ENCODE data around the gene ST6GALNAC3. TPM values are rescaled to one million over a fixed set of nuclear protein-coding genes. Genes with fewer than 3 reads are reported as not detected.

ST6GALNAC3 gene
- total and polyA plus RNA-seq, 2 donors: 1.2 to 1.8 TPM

- Histone ChIP-seq H3K27me3 (ENCODE audit: control insufficient read depth in 2 of 2, insufficient read depth in 1 of 2, low read length in 1 of 2) (no peaks in the 10 kb centered on the region), H3K4me3 (ENCODE audit: low read length in 2 of 2) (no peak overlapping the region), H3K27ac (ENCODE audit: low read depth in 1 of 2, low read length in 1 of 2) (no peak overlapping the region), H3K36me3 (ENCODE audit: control insufficient read depth in 2 of 2, insufficient read depth in 2 of 2, low read length in 1 of 2) (no peaks in the 10 kb centered on the region), H3K4me1 (ENCODE audit: control insufficient read depth in 2 of 2, insufficient read depth in 2 of 2, low read length in 2 of 2) (no peaks in the 10 kb centered on the region), H3K9me3 (ENCODE audit: control insufficient read depth in 2 of 2, insufficient read depth in 1 of 2, low read length in 1 of 2) (no peaks in the 10 kb centered on the region)
- no peak for DNase-seq (ENCODE audit: low read depth in 6 of 9, low spot score in 9 of 9)
- WGBS: 74% methylated on average over 5 of the region's 5 CpGs
Measured at GRCh38 chr1:76302711-76303339, 228.3 kb downstream of the ST6GALNAC3 start.

GRCh38 chr1:76303340-76303717 is 228.8 kb downstream of the ST6GALNAC3 start:
- Histone ChIP-seq H3K27me3 (ENCODE audit: control insufficient read depth in 2 of 2, insufficient read depth in 1 of 2, low read length in 1 of 2) (no peaks in the 10 kb centered on the region), H3K4me1 (ENCODE audit: control insufficient read depth in 2 of 2, insufficient read depth in 2 of 2, low read length in 2 of 2) (no peaks in the 10 kb centered on the region), H3K9me3 (ENCODE audit: control insufficient read depth in 2 of 2, insufficient read depth in 1 of 2, low read length in 1 of 2) (no peaks in the 10 kb centered on the region), H3K36me3 (ENCODE audit: control insufficient read depth in 2 of 2, insufficient read depth in 2 of 2, low read length in 1 of 2) (no peaks in the 10 kb centered on the region), H3K27ac (ENCODE audit: low read depth in 1 of 2, low read length in 1 of 2) (no peak overlapping the region), H3K4me3 (ENCODE audit: low read length in 2 of 2) (no peak overlapping the region)
- DNase-seq (ENCODE audit: low read depth in 6 of 9, low spot score in 9 of 9): no peak
- 92% methylated on average over 3 of the region's 3 CpGs for WGBS

GRCh38 chr1:76313304-76313703 is 238.8 kb downstream of the ST6GALNAC3 start:
- Histone ChIP-seq H3K4me1 (ENCODE audit: control insufficient read depth in 2 of 2, insufficient read depth in 2 of 2, low read length in 2 of 2) (peaks cover 0 to 4% of the 10 kb centered on the region in 2 donors), H3K4me3 (ENCODE audit: low read length in 2 of 2) (no peak overlapping the region), H3K36me3 (ENCODE audit: control insufficient read depth in 2 of 2, insufficient read depth in 2 of 2, low read length in 1 of 2) (no peaks in the 10 kb centered on the region), H3K27me3 (ENCODE audit: control insufficient read depth in 2 of 2, insufficient read depth in 1 of 2, low read length in 1 of 2) (no peaks in the 10 kb centered on the region), H3K27ac (ENCODE audit: low read depth in 1 of 2, low read length in 1 of 2) (no peak overlapping the region), H3K9me3 (ENCODE audit: control insufficient read depth in 2 of 2, insufficient read depth in 1 of 2, low read length in 1 of 2) (no peaks in the 10 kb centered on the region)
- 96% methylated on average over 1 of the region's 1 CpG for WGBS
- no peak for DNase-seq (ENCODE audit: low read depth in 6 of 9, low spot score in 9 of 9)

- 93% methylated on average over 2 of the region's 2 CpGs for WGBS
Measured at GRCh38 chr1:76314730-76315129, 240.2 kb downstream of the ST6GALNAC3 start.

GRCh38 chr1:76317299-76317900 is 242.9 kb downstream of the ST6GALNAC3 start:
- DNase-seq (ENCODE audit: low read depth in 6 of 9, low spot score in 9 of 9): no peak
- WGBS: over 99% methylated on average over 2 of the region's 2 CpGs
- H3K4me1 ChIP-seq (ENCODE audit: control insufficient read depth in 2 of 2, insufficient read depth in 2 of 2, low read length in 2 of 2): peaks cover 0 to 4% of the 10 kb centered on the region in 2 donors
- H3K27ac ChIP-seq (ENCODE audit: low read depth in 1 of 2, low read length in 1 of 2): no peak overlapping the region
- H3K9me3 ChIP-seq (ENCODE audit: control insufficient read depth in 2 of 2, insufficient read depth in 1 of 2, low read length in 1 of 2): no peaks in the 10 kb centered on the region
- H3K27me3 ChIP-seq (ENCODE audit: control insufficient read depth in 2 of 2, insufficient read depth in 1 of 2, low read length in 1 of 2): no peaks in the 10 kb centered on the region
- no peak overlapping the region for H3K4me3 ChIP-seq (ENCODE audit: low read length in 2 of 2)
- no peaks in the 10 kb centered on the region for H3K36me3 ChIP-seq (ENCODE audit: control insufficient read depth in 2 of 2, insufficient read depth in 2 of 2, low read length in 1 of 2)

More at GRCh38 chr1:76314730-76315129, 240.2 kb downstream of the ST6GALNAC3 start:
- Histone ChIP-seq H3K36me3 (ENCODE audit: control insufficient read depth in 2 of 2, insufficient read depth in 2 of 2, low read length in 1 of 2) (no peaks in the 10 kb centered on the region), H3K4me1 (ENCODE audit: control insufficient read depth in 2 of 2, insufficient read depth in 2 of 2, low read length in 2 of 2) (peaks cover 0 to 2% of the 10 kb centered on the region in 2 donors), H3K4me3 (ENCODE audit: low read length in 2 of 2) (no peak overlapping the region), H3K27me3 (ENCODE audit: control insufficient read depth in 2 of 2, insufficient read depth in 1 of 2, low read length in 1 of 2) (no peaks in the 10 kb centered on the region), H3K27ac (ENCODE audit: low read depth in 1 of 2, low read length in 1 of 2) (no peak overlapping the region), H3K9me3 (ENCODE audit: control insufficient read depth in 2 of 2, insufficient read depth in 1 of 2, low read length in 1 of 2) (no peaks in the 10 kb centered on the region)
- no peak for DNase-seq (ENCODE audit: low read depth in 6 of 9, low spot score in 9 of 9)

GRCh38 chr1:76330991-76331603 is 256.6 kb downstream of the ST6GALNAC3 start:
- Histone ChIP-seq H3K4me3 (ENCODE audit: low read length in 2 of 2) (no peak overlapping the region), H3K27ac (ENCODE audit: low read depth in 1 of 2, low read length in 1 of 2) (no peak overlapping the region), H3K9me3 (ENCODE audit: control insufficient read depth in 2 of 2, insufficient read depth in 1 of 2, low read length in 1 of 2) (no peaks in the 10 kb centered on the region), H3K27me3 (ENCODE audit: control insufficient read depth in 2 of 2, insufficient read depth in 1 of 2, low read length in 1 of 2) (no peaks in the 10 kb centered on the region), H3K36me3 (ENCODE audit: control insufficient read depth in 2 of 2, insufficient read depth in 2 of 2, low read length in 1 of 2) (no peaks in the 10 kb centered on the region), H3K4me1 (ENCODE audit: control insufficient read depth in 2 of 2, insufficient read depth in 2 of 2, low read length in 2 of 2) (peaks cover 1 to 11% of the 10 kb centered on the region in 2 donors)
- WGBS: 20% methylated on average over 3 of the region's 3 CpGs
- DNase-seq (ENCODE audit: low read depth in 6 of 9, low spot score in 9 of 9): peak in 8 of 9 donors; percentile 24 to 75 (median 38)

- Histone ChIP-seq H3K4me3 (ENCODE audit: low read length in 2 of 2) (no peak overlapping the region), H3K36me3 (ENCODE audit: control insufficient read depth in 2 of 2, insufficient read depth in 2 of 2, low read length in 1 of 2) (no peaks in the 10 kb centered on the region), H3K27ac (ENCODE audit: low read depth in 1 of 2, low read length in 1 of 2) (no peak overlapping the region), H3K4me1 (ENCODE audit: control insufficient read depth in 2 of 2, insufficient read depth in 2 of 2, low read length in 2 of 2) (no peaks in the 10 kb centered on the region), H3K27me3 (ENCODE audit: control insufficient read depth in 2 of 2, insufficient read depth in 1 of 2, low read length in 1 of 2) (no peaks in the 10 kb centered on the region), H3K9me3 (ENCODE audit: control insufficient read depth in 2 of 2, insufficient read depth in 1 of 2, low read length in 1 of 2) (no peaks in the 10 kb centered on the region)
- DNase-seq (ENCODE audit: low read depth in 6 of 9, low spot score in 9 of 9): no peak
Measured at GRCh38 chr1:76335882-76336281, 261.3 kb downstream of the ST6GALNAC3 start.

- WGBS: 94% methylated on average over 8 of the region's 8 CpGs
- Histone ChIP-seq H3K4me1 (ENCODE audit: control insufficient read depth in 2 of 2, insufficient read depth in 2 of 2, low read length in 2 of 2) (no peaks in the 10 kb centered on the region), H3K27me3 (ENCODE audit: control insufficient read depth in 2 of 2, insufficient read depth in 1 of 2, low read length in 1 of 2) (no peaks in the 10 kb centered on the region), H3K36me3 (ENCODE audit: control insufficient read depth in 2 of 2, insufficient read depth in 2 of 2, low read length in 1 of 2) (no peaks in the 10 kb centered on the region), H3K27ac (ENCODE audit: low read depth in 1 of 2, low read length in 1 of 2) (no peak overlapping the region), H3K9me3 (ENCODE audit: control insufficient read depth in 2 of 2, insufficient read depth in 1 of 2, low read length in 1 of 2) (no peaks in the 10 kb centered on the region), H3K4me3 (ENCODE audit: low read length in 2 of 2) (no peak overlapping the region)
- no peak for DNase-seq (ENCODE audit: low read depth in 6 of 9, low spot score in 9 of 9)
Measured at GRCh38 chr1:76336931-76337371, 262.4 kb downstream of the ST6GALNAC3 start.

GRCh38 chr1:76337542-76338219 is 263.1 kb downstream of the ST6GALNAC3 start:
- Histone ChIP-seq H3K27ac (ENCODE audit: low read depth in 1 of 2, low read length in 1 of 2) (no peak overlapping the region), H3K4me1 (ENCODE audit: control insufficient read depth in 2 of 2, insufficient read depth in 2 of 2, low read length in 2 of 2) (no peaks in the 10 kb centered on the region), H3K36me3 (ENCODE audit: control insufficient read depth in 2 of 2, insufficient read depth in 2 of 2, low read length in 1 of 2) (no peaks in the 10 kb centered on the region), H3K4me3 (ENCODE audit: low read length in 2 of 2) (no peak overlapping the region), H3K27me3 (ENCODE audit: control insufficient read depth in 2 of 2, insufficient read depth in 1 of 2, low read length in 1 of 2) (no peaks in the 10 kb centered on the region), H3K9me3 (ENCODE audit: control insufficient read depth in 2 of 2, insufficient read depth in 1 of 2, low read length in 1 of 2) (no peaks in the 10 kb centered on the region)
- no peak for DNase-seq (ENCODE audit: low read depth in 6 of 9, low spot score in 9 of 9)
- 88% methylated on average over 7 of the region's 7 CpGs for WGBS
